ENCODE results near the gene TMEM256.
A peak's percentile ranks its signal among the peaks of the same experiment; 100 is the strongest.

TMEM256 gene

GRCh38 chr17:7441266-7441665, 37.4 kb upstream of the TMEM256 start:
- TF ChIP-seq CTCF (IDR thresholded peaks at IDR 0.05; ENCODE audit: insufficient read depth, low read depth, low read length, missing control alignments) = no peak
- no peak overlapping the region for H3K4me3 ChIP-seq (ENCODE audit: low read length)
- no peak for DNase-seq (ENCODE audit: low read depth)

- peak; percentile 33 for DNase-seq (ENCODE audit: low read depth)
- no peak for TF ChIP-seq CTCF (IDR thresholded peaks at IDR 0.05; ENCODE audit: insufficient read depth, low read depth, low read length, missing control alignments)
- H3K4me3 ChIP-seq (ENCODE audit: low read length) = peak overlapping the region; percentile 78
These were observed 36.9 kb upstream of the TMEM256 start for GRCh38 chr17:7440834-7441195.

- no peak for TF ChIP-seq CTCF (IDR thresholded peaks at IDR 0.05; ENCODE audit: insufficient read depth, low read depth, low read length, missing control alignments)
- DNase-seq (ENCODE audit: low read depth) = peak; percentile 49
- peak overlapping the region; percentile 78 for H3K4me3 ChIP-seq (ENCODE audit: low read length)
These were observed 36.4 kb upstream of the TMEM256 start for GRCh38 chr17:7440113-7440833.

GRCh38 chr17:7439462-7440112, 35.7 kb upstream of the TMEM256 start, which contains the start of gene FGF11:
TSS of gene FGF11 (plus strand) at chr17:7439512. CDS start at chr17:7439621, 109 bp downstream.
- DNase-seq (ENCODE audit: low read depth) = no peak
- TF ChIP-seq CTCF (IDR thresholded peaks at IDR 0.05; ENCODE audit: insufficient read depth, low read depth, low read length, missing control alignments) = no peak
- peak within 1 kb of the TSS; percentile 78 for H3K4me3 ChIP-seq (ENCODE audit: low read length)

- DNase-seq (ENCODE audit: low read depth) = no peak
- no peak for TF ChIP-seq CTCF (IDR thresholded peaks at IDR 0.05; ENCODE audit: insufficient read depth, low read depth, low read length, missing control alignments)
- peak overlapping the region; percentile 78 for H3K4me3 ChIP-seq (ENCODE audit: low read length)
These were observed 35.0 kb upstream of the TMEM256 start for GRCh38 chr17:7438656-7439460.

- peak; percentile 84 for DNase-seq (ENCODE audit: low read depth)
- H3K4me3 ChIP-seq (ENCODE audit: low read length) = peak overlapping the region; percentile 78
- TF ChIP-seq CTCF (IDR thresholded peaks at IDR 0.05; ENCODE audit: insufficient read depth, low read depth, low read length, missing control alignments) = no peak
These were observed 34.2 kb upstream of the TMEM256 start for GRCh38 chr17:7437950-7438614.

All from epithelial cell of esophagus (primary cell).